Femur (tissue), 1 donor: Measurements from ENCODE around the gene DUOX1.
A peak's percentile ranks its signal among the peaks of the same experiment; 100 is the strongest.

Experiments
- DNase-seq: peaks from one replicate; pipeline ENCODE4 v3.0.0-alpha.2; 2017

Gene DUOX1

GRCh38 chr15:45197512-45197911 lies 67.7 kb downstream of the DUOX1 start:
- no peak for DNase-seq

GRCh38 chr15:45198337-45199135 lies 68.7 kb downstream of the DUOX1 start:
- peak; percentile 98 for DNase-seq

GRCh38 chr15:45199136-45199810 lies 69.5 kb downstream of the DUOX1 start:
- no peak for DNase-seq

GRCh38 chr15:45200001-45200798 lies 70.4 kb downstream of the DUOX1 start:
- peak; percentile 98 for DNase-seq

GRCh38 chr15:45200799-45201556 lies 71.2 kb downstream of the DUOX1 start:
- DNase-seq, result peak; percentile 93

DNA sequence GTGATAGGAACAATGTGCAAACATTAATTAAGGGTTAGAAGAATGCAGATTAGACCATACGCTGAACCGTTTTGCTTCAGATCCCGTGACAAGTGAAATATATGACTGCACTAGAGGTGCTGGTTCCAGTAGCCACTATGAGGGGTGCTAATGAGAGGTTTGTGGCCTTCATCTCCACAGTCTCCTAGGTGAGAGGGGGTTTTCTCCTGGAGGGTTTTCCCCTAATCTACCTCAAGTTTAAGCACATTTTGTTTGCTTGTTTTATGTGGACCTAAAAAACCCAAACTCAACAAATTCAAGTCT lies 71.7 kb downstream of the DUOX1 start:
- no peak for DNase-seq

DNA sequence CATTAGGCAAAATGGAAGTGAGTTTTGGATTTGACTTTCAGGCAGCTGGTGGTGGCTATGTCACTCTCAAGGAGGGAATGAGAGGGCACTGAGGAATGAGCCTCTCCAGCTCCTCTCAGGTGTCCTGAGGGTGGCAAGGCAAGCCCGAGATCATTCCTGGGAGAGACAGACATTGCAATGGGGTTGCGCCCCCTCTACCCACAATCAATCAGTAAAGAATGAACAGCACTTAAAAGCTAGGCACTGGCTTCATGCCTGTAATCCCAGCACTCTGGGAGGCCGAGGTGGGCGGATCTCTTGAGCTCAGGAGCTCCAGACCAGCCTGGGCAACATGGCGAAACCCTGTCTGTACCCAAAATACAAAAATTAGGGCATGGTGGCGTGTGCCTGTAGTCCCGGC lies 72.1 kb downstream of the DUOX1 start:
- no peak for DNase-seq

GRCh38 chr15:45203182-45203581 lies 73.4 kb downstream of the DUOX1 start:
- DNase-seq, result no peak

DNA sequence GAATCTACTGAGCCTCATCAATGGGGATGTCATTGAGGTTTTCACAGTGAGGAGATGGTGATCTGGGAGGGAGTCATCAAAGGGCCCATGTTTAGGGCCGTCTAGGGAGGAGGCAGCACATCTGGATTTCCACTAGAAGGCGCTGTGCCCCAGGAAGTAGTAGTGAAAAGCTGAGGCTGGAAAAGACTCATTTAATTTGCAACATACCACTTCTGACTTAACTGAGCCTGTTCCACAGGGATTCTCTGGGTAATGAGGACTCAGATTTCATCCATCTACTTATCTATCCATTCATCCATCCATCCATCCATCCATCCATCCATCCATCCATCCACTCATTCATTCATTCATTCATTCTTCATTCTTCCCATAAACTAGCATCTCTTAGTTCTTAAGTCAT lies 75.4 kb downstream of the DUOX1 start:
- peak; percentile 31 for DNase-seq

GRCh38 chr15:45212493-45212892 lies 82.7 kb downstream of the DUOX1 start:
- DNase-seq, result no peak
